ENCODE measurements around the gene NBPF3.
"Not testable (repeated sequence)": the region's sequence is repeated elsewhere in the genome, so short reads cannot be mapped to it uniquely, and the experiment has no call there.

The NBPF3 gene

DNA sequence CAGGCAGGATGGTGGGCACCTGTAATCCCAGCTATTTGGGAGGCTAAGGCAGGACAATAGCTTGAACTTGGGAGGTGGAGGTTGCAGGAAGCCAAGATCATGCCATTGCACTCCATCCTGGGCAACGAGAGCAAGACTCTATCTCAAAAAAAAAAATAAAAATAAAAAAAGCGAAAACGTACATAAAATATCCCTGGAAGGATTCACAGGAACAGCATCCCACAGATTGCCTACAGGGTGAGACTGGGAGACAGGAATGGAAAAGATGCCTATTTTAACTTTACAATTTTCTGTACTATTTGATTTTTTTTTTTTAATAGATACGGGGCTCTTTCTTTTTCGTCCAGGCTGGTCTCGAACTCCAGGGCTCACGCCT lies 604 bp upstream of the NBPF3 start:
- no peak for DNase-seq

DNA sequence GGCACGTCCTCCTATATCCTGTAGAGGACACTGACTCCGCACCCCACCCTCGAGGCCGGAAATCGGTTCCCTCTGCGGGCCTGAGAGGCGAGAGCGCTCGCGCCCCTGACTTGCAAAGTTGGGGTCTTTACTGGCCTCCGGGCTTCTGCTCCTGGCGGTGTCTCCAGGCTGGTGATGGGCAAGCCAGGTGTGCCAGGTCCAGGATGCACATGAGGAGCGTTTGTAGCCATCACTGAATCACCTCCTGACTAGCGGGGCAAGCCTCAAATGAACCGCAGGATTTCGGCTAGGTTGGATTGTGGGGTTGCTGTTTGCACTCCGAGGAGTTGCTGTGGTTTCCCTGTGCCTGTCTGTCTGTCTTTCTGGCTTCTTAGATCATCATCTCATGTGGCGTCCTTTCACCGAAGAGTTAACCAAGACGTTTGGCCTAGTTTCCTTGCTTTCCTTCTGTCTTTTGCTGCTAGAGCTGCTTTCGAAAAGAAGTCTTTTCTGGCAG lies 741 bp downstream of the NBPF3 start:
- DNase-seq: peak in 2 of 3 experiments; percentile 52 to 54

DNA sequence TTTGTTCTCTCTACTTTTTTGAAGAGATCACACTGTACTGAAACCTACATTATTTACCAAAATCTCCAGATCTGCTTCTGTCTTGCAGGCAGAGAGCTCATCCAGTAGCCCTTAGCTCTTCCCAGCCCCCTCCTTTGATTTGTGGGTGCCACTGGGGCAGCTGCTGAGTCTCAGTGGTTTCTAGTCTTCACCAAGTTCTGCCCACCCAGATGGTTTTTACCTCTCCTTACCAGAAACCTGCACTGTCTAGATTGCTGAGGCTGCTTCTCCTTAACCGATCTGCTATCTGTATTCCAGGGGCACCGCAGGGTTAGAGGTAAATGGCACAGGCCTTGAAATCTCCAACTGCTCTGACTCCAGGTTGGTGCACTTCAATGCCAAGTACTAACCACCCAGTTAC lies 6.7 kb downstream of the NBPF3 start:
- not testable (repeated sequence) for DNase-seq

DNA sequence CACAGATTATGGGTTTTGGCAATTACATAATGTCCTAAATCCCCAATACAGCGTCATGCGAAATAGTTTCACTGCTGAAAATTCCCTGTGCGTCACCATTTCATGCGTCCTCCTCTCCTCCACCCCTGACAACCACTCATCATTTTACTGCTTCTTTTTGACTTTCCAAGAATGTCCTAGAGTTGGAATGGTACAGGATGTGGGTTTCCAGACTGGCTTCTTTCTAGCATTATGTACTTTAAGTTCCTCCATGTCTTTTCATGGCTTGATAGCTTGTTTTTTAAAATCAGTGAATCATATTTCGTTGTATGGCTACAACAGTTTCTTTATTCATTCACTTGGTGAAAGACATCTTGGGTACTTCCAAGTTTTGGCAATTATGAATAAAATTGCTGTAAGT lies 7.4 kb downstream of the NBPF3 start:
- DNase-seq: no peak

DNA sequence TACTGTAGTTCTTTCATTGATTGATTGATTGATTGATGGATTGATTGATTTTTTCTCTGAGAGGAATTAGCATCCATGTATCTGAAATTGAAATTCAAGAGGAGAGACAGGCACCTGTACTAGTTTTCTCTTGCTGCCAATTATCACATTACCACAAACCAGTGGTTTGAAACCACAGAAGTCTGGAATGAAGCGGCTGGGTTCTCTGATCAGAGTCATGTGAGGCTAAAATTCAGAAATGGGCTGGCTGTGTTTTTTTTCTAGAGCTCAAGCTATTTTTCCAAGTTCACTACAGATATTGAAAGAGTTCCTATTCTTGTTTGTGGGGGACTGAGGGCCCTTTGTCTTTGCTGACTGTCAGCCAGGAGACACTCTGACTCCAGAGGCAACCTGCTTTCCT lies 10.0 kb downstream of the NBPF3 start:
- DNase-seq: no peak

DNA sequence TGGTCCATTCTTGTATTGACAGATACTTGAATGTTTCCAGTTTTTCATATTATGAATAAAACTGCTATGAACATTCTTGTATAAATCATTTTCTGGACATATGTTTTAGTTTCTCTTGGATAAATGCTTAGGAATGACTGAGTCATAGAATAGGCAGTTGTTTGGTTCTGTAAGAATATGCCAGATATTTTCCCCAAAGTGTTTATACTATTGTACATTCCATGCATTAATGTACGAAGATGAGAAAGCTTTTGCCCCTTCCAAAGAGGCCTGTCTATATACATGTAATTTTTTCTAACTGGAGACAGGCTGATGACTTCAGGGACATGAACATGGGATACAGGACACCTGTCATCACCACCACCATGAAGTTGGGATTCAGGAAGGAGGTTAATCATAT lies 11.3 kb downstream of the NBPF3 start:
- DNase-seq: no peak

DNA sequence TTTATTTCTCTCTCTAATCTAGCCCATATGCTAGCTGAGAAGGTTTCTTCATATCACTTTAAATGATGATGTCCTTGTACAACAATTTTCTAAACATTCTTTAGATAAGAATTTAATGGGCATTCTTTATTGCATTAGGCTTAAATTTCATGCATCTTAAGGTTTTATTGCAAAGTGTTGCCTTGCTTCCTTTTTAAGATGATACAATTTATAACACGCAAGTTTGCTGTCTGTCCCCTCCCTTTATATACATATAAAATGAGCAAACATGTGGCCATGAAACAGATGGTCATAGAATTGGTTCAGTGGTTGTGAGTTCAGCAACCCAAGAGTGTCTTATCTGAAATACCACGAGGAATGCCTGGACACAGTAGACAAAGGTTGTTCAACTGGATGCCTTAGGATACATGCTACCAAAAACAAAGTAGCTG lies 12.1 kb downstream of the NBPF3 start:
- DNase-seq: no peak

DNA sequence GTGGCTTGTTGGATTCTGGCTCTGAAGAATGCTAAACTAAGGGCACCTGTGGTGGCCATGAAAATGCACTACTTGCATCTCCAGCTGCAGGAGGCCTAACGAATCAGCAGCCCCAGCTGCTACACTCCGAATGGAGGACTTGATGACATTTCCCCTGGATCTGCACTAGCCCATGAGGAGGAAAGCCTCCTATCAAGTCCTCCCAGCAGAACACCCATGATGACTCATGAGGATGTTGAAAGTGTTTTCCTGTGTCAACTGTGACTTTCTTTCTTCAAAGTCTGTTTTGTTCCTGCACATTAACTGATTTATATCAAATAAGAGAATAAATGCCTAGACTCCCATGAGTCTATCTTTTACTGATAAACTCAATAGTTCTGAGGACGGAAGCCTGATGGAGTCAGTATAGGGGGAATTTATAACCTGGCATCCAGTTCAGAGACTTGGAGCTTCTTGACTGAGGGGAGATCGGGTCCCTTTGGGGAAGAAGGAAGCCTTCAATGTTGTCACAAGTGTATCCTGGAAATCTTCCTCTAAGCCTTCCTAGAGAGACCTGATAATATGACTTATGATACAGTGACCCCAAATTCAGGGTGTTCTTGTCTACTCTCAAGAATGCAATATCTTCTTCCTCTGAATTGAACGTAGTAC lies 14.2 kb downstream of the NBPF3 start:
- DNase-seq: not testable (repeated sequence)

DNA sequence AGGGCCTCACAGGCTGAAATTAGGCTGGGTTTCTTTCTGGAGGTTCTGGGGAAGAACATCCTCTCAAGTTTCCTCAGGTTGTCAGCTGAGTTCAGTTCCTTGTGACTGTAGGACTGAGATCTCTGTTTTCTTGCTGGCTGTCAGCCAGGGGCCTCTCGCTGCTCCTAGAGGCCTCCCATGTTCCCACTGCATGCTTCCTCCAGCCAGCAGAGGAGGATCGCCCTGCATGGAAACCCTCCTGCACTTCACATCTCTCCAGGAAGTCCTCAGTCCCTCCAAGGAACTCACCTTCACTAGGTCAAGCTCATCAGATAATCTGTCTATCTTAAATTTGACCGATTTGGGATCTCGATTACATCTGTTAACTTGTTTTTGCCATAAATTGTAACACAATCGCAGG lies 15.0 kb downstream of the NBPF3 start:
- DNase-seq: not testable (repeated sequence)

DNA sequence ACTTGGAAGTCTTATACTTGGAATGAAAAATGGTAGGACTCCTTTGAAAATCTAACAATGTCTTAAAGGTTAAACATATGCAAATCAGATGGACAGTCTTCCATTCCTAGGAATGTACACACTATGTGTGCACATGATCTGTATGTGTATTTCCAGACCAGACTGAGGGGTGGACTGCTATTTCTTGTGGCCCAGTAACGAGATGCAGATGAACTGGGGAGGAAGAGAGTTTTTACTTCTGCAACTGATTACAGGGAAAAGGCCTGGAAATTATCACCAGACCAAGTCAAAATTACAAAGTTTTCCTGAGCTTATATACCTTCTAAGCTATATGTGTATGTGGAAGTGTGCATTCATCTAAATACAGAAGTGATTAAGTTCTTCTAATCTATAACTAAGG lies 17.7 kb downstream of the NBPF3 start:
- no peak for DNase-seq

DNA sequence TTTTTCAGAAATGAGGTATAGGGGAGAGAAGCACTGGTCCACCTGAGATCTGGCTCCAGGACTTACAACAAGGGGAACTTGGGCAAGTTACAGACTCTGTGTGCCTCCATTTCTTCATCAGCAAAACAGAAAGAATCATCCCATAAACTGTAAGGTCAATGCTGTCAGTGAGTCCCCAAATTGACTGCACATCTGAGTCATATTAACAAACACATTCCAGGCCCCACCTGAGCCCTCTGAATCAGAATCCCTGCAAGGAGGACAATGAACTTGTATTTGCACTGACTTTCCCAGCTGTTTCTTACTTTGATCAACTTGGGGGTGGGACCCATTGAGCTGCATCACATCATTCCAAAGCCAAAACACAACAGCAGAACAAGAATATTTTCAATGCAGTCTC lies 25.2 kb downstream of the NBPF3 start:
- not testable (repeated sequence) for DNase-seq

DNA sequence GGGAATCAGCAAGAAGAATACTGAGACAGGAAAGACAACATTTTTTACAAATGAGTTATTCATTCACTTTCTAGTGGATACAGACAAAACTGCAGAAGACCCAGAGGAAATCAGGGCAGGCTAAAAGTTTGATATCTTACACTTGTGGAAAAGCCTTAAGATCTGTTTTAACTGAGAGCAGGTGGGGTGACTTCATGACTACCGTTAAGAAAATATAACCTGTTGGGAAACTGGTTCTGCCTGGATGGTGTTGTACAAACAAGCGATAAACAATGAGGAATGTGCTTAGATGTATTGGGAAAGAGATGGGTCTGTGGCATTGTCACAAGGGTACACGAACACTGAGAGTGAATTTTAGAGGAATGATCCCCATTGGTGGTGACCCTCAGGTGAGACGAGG lies 28.0 kb downstream of the NBPF3 start:
- DNase-seq: not testable (repeated sequence)

DNA sequence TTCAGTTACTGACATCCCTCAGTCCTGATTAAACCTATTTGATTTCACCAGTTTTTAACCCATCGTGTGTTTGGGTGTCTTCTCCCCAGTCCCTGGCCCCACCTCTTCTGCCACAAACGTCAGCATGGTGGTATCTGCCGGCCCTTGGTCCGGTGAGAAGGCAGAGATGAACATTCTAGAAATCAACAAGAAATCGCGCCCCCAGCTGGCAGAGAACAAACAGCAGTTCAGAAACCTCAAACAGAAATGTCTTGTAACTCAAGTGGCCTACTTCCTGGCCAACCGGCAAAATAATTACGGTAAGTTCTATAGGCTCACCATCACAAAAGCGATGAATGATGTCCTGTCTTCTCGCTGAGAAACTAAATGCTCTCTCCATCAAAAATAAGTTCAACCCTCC lies 28.7 kb downstream of the NBPF3 start:
- no peak for DNase-seq

DNA sequence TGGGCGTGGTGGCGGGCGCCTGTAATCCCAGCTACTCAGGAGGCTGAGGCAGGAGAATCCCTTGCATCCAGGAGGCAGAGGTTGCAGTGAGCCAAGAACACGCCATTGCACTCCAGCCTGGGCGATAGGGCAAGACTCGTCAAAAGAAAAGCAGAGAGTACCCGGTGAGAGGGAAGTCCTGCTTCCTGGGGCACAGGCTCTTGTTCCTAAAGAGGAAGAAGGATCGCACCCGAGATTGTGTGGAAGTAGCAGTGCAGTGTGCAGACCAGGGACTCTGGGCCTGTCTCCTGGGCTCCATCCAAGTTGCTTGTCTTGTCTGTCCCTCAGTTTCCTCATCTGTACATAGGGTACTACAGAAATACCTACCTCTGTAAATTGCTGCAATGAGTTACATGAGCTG lies 29.6 kb downstream of the NBPF3 start:
- DNase-seq: no peak

DNA sequence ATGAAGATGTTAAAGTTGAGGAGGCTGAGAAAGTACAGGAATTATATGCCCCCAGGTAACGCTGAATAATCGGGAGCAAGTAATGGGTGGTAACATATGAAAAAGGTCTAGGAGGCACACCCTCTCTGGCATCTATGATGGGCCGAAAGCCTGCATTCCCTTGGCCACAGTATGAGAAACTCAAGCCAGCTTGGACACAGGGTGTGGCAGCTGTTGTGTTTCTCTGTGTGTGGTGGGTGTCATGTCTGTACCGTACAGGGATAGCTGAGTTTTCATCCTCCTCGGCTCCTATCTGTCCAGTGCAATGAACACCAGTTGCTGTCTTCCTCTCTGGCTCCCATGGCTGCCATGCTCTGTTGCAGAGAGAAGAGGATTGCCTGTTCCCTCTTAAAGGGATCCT lies 32.9 kb downstream of the NBPF3 start:
- peak in 1 of 3 experiments; percentile 74 for DNase-seq

DNA sequence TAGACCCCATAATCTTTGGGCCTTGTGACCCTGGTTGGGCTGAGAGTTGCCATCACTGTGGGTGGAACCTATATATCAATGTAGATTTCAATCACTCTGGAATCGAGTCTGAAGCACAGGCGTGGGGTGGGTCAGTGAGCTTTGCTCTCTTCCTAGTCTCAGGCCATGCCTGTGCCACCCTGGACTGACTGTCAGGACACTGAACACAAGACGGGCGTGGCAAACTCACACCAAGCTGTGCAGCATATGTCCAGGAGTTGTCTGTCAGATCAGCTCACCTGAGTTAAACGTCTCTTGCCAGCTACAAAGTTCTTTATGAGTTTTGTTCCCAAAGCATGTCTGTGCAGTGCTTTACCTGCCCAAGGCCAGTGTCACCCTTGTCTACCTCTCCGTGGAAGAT lies 38.4 kb downstream of the NBPF3 start:
- no peak for DNase-seq

DNA sequence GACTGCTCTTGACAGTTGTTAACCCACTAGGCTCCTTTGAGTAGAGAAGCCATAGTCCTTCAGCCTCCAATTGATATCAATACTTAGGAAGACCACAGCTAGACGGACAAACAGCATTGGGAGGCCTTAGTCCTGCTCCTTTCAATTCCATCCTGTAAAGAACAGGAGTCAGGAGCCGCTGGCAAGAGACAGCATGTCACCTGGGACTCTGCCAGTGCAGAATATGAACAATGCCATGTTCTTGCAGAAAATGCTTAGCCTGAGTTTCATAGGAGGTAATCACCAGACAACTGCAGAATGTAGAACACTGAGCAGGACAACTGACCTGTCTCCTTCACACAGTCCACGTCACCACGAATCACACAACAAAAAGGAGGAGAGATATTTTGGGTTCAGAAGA lies 43.9 kb downstream of the NBPF3 start:
- not testable (repeated sequence) for DNase-seq

DNA sequence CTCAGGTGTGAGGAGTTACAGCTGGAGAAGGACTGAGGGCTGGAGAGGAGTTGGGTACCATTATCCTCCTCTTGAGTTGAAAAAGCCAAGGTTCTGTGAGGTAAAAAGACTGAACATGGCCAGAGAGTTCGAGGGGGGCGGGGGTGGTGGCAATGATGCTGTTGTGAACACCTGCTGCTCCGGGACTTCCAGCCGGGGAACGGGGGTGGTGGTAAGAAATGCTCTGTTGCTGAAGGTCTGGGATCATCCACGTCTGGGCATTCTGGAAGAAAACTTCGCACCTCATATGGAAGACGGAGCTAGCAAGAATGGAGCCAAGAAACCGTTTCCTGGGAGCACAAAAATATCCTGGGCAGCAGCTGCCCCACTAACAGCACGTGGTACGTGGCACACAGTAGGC lies 49.2 kb downstream of the NBPF3 start:
- no peak for DNase-seq

DNA sequence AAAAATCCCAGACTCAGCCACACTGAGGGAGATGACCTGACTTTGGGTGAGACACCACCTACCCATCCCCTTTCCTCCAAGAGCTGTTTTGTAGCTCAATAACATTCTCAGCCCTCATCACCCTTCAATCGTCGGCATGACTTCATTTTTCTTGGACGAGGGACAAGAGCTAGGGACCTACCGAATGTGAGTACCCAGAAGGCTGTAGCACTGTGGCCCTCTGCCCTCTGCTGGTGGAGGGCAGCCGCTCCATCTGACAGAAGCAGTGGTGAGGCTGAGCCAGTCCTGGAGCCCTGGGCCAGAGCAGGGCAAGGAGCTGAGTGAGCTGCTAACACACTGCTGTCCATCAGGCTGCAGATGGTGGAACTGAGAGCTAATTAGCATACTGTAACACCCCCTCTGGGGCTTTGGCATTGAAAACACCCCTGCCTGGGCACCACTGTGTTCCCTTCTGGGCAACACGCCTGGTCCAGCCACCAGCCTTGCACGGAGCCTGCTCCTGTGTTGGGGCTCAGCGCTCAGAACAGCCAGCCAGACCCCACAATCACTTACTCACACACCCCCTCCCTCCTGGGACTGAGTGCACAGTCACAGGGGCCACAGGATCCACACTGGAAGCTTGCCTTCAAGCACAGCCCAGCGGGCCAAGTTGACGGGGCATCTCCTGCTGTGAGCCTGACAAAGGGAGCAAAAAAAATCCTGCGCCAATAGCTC lies 51.0 kb downstream of the NBPF3 start:
- peak in 1 of 3 experiments; percentile 17 for DNase-seq

DNA sequence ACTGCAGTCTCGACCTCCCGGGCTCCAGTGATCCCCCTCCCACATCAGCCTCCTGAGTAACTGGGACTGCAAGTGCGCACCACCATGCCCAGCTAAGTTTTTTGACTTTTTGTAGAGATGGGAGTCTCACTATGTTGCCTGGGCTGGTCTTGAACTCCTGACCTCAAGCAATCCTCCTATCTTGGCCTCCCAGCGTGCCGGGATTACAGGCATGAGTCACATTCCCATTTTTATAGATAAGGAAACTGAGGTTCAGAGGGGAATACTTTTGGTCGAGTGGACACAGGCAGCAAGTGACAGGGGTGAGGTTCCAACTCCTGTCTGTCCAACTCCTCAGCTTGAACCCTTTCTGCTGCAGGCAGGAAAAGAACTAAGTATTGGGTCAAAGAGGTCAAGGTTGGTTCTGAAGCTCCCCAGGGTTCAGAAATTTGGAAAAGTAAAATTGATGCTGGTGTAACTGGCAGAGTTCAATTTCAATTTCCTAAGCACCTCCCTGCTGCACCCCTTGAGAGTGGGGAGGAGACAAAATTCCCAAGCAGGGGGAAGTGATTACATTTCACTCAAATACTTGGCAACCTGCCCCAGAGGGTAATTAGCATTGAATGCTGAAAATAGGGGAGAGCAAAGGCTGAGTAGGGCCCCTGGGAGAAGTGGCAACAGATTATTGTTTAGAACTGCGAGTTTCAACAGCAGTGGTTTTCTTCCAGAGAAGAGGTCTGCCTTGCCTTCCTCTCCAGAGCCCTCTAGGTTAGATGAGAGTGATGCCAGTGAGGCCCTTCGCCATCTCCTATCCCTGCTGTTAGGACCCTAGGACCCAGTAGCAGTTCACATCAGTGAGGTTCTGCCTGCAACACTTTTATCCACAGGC lies 51.8 kb downstream of the NBPF3 start:
- DNase-seq: peak; percentile 79 to 94 (median 94)

DNA sequence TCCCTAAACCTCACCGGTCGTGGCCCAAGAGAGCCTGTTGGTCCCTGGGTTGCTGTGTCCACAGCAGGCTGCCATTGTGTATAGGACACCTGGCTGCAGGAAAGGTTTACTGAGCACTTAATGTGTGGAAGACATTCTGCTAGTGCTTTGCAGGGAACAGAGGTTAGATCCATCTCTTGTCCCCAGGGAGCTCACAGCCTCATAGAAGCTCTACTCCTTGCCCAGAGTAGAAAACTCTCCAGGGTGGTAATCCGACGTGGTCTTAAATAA lies 52.4 kb downstream of the NBPF3 start:
- DNase-seq: no peak

DNA sequence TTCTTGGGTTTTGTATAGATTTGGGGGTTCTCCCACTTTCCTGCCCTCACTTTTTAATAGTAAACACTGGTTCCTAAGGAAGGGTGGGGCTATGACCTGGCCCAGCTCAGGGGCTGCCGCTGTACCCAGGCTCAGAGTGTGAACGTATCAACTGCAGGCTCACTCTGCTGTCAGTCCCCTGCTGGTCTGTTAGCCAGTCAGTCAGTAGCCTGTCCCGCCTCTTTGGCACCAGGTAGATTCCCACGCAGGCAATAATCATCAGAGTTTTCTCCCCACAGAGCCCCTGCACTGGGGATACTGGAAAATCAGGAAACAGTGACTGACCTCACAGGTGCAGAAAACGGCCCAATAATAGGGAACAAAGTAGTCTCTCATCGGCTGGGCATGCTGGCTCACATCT lies 54.3 kb downstream of the NBPF3 start:
- no peak for DNase-seq

DNA sequence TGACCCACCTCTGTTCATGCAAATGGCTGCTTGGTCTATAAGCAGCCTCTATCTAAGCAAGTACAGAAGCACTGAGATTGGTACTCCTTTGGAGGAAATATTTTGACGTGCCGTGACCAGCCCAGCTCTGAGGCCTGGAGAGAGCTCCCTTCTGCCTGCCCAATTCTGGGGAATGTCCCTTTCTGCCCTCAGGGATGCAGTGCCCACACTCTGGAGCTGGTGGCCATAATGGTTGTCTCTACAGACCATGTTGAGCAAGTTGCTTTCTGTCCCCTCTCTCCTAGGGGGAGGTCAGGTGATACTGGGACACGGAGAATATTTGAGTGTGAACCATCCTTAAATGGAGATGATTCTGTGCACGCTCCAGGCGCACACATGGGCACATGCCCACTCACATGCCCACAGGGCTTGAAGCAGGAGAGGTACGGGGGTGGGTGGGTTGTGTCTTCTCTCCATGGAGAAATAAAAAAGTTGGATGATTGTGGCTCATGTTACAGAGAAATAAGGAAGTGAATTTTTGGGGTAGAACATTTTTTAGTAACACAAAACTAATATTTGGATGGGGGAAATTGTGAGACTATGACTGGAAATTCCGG lies 55.4 kb downstream of the NBPF3 start:
- DNase-seq: no peak

DNA sequence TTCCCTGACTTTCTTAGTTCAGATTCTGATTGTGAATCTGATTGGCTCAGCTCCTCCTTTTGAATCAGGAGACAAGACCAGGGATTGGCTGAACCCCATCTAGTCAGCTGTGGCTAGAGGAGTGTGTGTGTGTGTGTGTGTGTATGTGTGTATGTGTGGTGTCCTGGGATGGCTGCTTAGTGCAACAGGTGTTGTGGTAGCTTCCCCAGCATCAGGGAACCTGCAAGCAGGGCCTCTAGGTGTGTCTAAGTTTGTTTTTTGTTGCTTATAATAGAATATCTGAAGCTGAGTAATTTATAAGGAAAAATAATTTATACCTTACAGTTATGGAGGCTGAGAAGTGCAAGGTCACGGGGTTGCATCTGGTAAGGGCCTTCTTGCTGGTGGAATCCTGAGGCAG lies 56.1 kb downstream of the NBPF3 start:
- DNase-seq: no peak

Data from NCI-H1417 (cell line).